Neural progenitor cell (in vitro differentiated cells): ENCODE data around the gene HUNK.

Experiments
- EZH2 ChIP-seq: fragments of 200-600 bp; sonication (generic); IDR thresholded peaks from 2 replicates; pipeline ENCODE4 v1.6.1; 2017; ENCODE audit warnings: antibody characterized with exemption, mild to moderate bottlenecking, moderate library complexity
- EZH2phosphoT487 ChIP-seq: fragments of 200-600 bp; sonication (generic); IDR thresholded peaks from 2 replicates; pipeline ENCODE4 v1.6.1; 2017; ENCODE audit warnings: antibody characterized with exemption
- TF ChIP-seq, protein P1 (sequence below): fragments of 200-600 bp; sonication (generic); IDR thresholded peaks from 2 replicates; pipeline ENCODE4 v1.5.1; 2017; ENCODE audit warnings: antibody characterized with exemption, mild to moderate bottlenecking

GRCh38 chr21:31872072-31872451, 758 bp upstream of the HUNK start:
- TF ChIP-seq, protein P1, sequence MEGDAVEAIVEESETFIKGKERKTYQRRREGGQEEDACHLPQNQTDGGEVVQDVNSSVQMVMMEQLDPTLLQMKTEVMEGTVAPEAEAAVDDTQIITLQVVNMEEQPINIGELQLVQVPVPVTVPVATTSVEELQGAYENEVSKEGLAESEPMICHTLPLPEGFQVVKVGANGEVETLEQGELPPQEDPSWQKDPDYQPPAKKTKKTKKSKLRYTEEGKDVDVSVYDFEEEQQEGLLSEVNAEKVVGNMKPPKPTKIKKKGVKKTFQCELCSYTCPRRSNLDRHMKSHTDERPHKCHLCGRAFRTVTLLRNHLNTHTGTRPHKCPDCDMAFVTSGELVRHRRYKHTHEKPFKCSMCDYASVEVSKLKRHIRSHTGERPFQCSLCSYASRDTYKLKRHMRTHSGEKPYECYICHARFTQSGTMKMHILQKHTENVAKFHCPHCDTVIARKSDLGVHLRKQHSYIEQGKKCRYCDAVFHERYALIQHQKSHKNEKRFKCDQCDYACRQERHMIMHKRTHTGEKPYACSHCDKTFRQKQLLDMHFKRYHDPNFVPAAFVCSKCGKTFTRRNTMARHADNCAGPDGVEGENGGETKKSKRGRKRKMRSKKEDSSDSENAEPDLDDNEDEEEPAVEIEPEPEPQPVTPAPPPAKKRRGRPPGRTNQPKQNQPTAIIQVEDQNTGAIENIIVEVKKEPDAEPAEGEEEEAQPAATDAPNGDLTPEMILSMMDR = no peak
- TF ChIP-seq EZH2phosphoT487 = no peak
- no peak for TF ChIP-seq EZH2
